ENCODE measurements around the gene NELL1. TPM values are rescaled to one million over a fixed set of nuclear protein-coding genes. Genes with fewer than 3 reads are reported as not detected.

NELL1 gene
- polyA plus RNA-seq, 1 experiment: not detected

DNA sequence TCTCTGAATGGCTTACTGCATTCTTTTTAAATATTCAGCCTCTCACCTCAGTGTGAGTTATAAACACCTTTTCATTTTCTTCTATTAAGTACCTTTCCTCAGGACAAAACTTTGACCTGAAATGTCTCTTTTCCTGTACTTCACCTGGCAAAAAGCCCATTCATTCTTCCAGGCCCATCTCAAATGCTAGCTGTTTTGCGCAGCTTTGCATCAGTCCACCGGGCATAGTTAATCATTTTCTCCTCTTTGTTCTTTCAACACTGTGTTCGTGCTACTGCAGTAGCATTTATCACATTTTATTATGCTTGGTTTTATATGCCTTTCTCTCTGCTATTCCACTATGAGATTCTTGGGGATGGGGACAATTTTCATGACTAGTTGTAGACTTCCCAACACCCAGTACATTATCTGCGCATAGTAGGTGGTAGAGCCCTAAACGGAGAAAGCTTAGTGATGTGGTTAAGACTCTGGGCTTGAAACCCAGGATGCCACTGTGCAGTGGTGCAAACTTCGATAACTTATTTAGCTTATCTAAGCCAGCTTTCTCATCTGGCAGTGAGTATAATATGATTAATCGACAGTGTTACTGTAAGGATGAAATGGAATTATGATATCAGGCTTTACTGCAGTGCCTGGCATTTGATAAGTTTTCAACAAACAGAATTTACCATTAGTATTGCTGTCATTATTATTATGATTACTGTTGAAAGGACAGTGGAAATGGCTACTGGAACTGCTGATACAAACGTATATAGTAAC lies 695.7 kb downstream of the NELL1 start:
- CTCF ChIA-PET: no interaction called here

DNA sequence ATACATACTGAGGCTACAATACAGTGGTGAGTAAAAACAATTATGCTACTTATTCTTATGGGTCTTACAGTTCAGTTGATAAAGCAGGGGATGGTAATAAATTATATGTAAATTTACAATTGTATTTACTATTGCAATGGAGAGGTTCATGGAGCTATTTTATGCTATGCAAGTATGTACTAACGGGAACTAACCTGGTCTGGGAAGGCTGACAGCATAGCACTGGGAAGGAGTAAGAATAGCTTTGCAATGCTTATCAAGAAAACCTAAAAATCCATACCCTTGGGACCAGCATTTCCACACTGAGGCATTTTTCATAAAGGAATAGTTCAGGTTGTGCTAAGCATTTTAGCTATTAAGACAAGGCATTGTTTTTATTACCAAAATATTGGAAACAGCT lies 700.6 kb downstream of the NELL1 start:
- Histone ChIP-seq H3K4me3 (ENCODE audit: low read depth, low read length) (no peak overlapping the region), H3K27me3 (ENCODE audit: control insufficient read depth, insufficient read depth, low read length) (no peaks in the 10 kb centered on the region), H3K27ac (ENCODE audit: low read depth, low read length) (no peak overlapping the region), H3K9me3 (ENCODE audit: control insufficient read depth, insufficient read depth, low read length) (no peaks in the 10 kb centered on the region)
- POLR2A ChIA-PET: no interaction called here
- CTCF ChIA-PET: no interaction called here
- no peak for DNase-seq (ENCODE audit: low read depth, low spot score)
- TF ChIP-seq, protein P1, sequence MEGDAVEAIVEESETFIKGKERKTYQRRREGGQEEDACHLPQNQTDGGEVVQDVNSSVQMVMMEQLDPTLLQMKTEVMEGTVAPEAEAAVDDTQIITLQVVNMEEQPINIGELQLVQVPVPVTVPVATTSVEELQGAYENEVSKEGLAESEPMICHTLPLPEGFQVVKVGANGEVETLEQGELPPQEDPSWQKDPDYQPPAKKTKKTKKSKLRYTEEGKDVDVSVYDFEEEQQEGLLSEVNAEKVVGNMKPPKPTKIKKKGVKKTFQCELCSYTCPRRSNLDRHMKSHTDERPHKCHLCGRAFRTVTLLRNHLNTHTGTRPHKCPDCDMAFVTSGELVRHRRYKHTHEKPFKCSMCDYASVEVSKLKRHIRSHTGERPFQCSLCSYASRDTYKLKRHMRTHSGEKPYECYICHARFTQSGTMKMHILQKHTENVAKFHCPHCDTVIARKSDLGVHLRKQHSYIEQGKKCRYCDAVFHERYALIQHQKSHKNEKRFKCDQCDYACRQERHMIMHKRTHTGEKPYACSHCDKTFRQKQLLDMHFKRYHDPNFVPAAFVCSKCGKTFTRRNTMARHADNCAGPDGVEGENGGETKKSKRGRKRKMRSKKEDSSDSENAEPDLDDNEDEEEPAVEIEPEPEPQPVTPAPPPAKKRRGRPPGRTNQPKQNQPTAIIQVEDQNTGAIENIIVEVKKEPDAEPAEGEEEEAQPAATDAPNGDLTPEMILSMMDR (IDR thresholded peaks at IDR 0.05; ENCODE audit: low read depth, low read length): no peak

More for the DNA sequence above, 695.7 kb downstream of the NELL1 start:
- H3K27ac ChIP-seq (ENCODE audit: low read depth, low read length): no peak overlapping the region
- TF ChIP-seq, protein P1 (IDR thresholded peaks at IDR 0.05; ENCODE audit: low read depth, low read length): no peak
- H3K4me3 ChIP-seq (ENCODE audit: low read depth, low read length): no peak overlapping the region
- DNase-seq (ENCODE audit: low read depth, low spot score): no peak
- POLR2A ChIA-PET: no interaction called here
- peaks cover 12% of the 10 kb centered on the region; the same call in 1 of the 2 replicates for H3K9me3 ChIP-seq (ENCODE audit: control insufficient read depth, insufficient read depth, low read length)
- no peaks in the 10 kb centered on the region for H3K27me3 ChIP-seq (ENCODE audit: control insufficient read depth, insufficient read depth, low read length)

DNA sequence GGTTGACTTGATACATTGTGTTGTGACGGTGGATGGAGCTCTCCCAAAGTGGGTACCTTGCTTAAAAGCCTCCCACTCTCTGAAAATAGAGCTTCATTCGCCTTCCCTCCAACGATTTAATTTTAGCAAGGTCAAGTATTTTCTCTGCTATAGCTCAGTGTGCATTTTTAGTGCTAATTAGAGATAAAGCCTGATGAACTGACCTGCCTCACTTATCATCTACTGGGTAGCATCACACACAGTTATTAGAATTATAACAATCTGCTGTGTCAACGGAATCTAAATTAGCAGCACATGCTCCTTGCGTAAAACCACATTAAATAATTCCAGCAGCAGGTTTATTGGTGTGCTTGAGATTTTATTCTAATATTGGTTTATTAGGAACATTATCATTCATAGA lies 701.7 kb downstream of the NELL1 start:
- TF ChIP-seq, protein P1 (IDR thresholded peaks at IDR 0.05; ENCODE audit: low read depth, low read length): no peak
- CTCF ChIA-PET: no interaction called here

DNA sequence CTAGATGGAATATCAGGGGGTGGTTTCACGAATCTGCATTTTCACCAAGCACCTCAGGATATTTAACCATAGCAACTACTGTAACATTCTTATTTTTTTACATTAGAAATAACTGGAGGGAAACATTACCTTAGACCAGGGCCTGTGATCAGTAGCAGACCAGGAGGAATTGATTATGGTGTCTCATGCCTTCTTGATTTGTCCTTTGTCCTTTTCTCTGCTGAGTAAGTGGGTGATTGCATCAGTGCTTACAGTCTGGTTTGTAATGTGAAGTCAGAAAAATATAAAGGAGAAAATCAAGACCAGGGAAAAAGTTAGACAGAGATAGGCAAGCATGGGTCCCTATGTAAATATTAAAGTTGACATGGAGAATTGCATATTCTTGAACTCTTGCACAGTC lies 703.3 kb downstream of the NELL1 start:
- POLR2A ChIA-PET: no interaction called here
- H3K9me3 ChIP-seq (ENCODE audit: control insufficient read depth, insufficient read depth, low read length): no peaks in the 10 kb centered on the region
- no peak for DNase-seq (ENCODE audit: low read depth, low spot score)
- TF ChIP-seq, protein P1 (IDR thresholded peaks at IDR 0.05; ENCODE audit: low read depth, low read length): no peak
- H3K27ac ChIP-seq (ENCODE audit: low read depth, low read length): no peak overlapping the region
- H3K4me3 ChIP-seq (ENCODE audit: low read depth, low read length): no peak overlapping the region
- no peaks in the 10 kb centered on the region for H3K27me3 ChIP-seq (ENCODE audit: control insufficient read depth, insufficient read depth, low read length)
- CTCF ChIA-PET: no interaction called here

More for the DNA sequence above, 701.7 kb downstream of the NELL1 start:
- Histone ChIP-seq H3K4me3 (ENCODE audit: low read depth, low read length) (no peak overlapping the region), H3K9me3 (ENCODE audit: control insufficient read depth, insufficient read depth, low read length) (no peaks in the 10 kb centered on the region), H3K27ac (ENCODE audit: low read depth, low read length) (no peak overlapping the region), H3K27me3 (ENCODE audit: control insufficient read depth, insufficient read depth, low read length) (no peaks in the 10 kb centered on the region)
- POLR2A ChIA-PET: no interaction called here
- no peak for DNase-seq (ENCODE audit: low read depth, low spot score)

DNA sequence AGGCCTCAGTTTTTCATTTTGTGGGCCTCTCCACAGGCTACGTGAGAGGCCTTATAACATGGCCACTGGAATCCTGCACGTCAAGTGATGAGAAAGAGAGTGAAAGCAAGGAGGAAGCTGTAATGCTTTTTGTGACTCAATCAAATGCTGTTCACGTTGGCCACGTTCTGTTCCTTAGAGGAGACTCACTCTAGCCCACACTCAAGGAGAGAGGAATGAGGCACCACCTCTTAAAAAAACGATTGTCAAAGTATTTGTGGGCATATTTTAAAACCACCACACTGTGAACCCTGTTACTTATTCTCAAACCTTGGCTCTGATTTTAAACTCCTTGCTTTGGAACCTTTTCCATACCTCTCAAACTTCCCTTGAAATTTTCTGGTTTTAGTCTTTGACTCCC lies 705.0 kb downstream of the NELL1 start:
- TF ChIP-seq, protein P1 (IDR thresholded peaks at IDR 0.05; ENCODE audit: low read depth, low read length): no peak
- CTCF ChIA-PET: no interaction called here

More for the DNA sequence above, 705.0 kb downstream of the NELL1 start:
- POLR2A ChIA-PET: no interaction called here
- H3K4me3 ChIP-seq (ENCODE audit: low read depth, low read length): no peak overlapping the region
- no peak for DNase-seq (ENCODE audit: low read depth, low spot score)
- no peak overlapping the region for H3K27ac ChIP-seq (ENCODE audit: low read depth, low read length)
- H3K9me3 ChIP-seq (ENCODE audit: control insufficient read depth, insufficient read depth, low read length): 0 out of 2 replicates have a peak, but pooled peaks cover 3% of the 10 kb centered on the region
- no peaks in the 10 kb centered on the region for H3K27me3 ChIP-seq (ENCODE audit: control insufficient read depth, insufficient read depth, low read length)
